IPS DF 4.7 (cell line): ENCODE data around the gene PRKCG.

ENCODE experiments used
- DNase-seq: peaks from one replicate; pipeline ENCODE4 v3.0.0-alpha.2; 2013; ENCODE audit warnings: low spot score; ENCODE audit errors: extremely low read depth

The PRKCG gene

GRCh38 chr19:53898166-53898565, 16.2 kb downstream of the PRKCG start:
- DNase-seq: no peak

DNA sequence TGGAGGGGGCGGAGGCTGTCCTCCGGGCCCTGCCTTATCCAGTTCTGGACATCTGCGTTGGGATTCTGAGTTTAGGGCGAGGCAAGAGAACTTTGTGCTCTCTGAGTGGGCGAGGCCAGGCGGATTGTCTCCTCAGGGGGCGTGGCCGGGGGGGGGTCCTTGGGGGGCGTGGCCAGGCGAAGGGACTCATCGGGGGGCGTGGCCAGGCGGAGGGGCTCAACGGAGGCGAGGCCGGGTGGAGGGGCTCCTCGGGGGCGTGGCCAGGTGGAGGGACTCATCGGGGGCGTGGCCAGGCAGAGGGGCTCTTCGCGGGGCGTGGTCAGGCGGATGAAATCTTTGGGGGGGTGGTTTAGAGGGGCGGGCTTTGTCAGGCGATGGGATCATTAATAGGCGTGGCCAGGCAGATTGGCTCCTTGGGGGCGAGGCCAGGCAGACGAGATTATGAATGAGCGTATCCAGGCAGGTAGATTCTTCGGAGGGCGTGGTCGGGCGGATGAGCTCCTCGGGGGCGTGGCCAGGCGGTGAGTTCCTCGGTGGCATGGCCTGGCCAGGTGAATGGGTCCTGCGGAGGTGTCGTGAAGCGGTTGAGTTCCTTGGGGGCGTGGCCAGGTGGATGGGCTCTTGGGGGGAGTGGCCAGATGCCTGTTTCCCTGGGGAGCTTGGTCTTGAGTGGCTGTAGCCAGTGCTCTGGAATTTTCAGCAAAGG, 16.8 kb downstream of the PRKCG start:
- DNase-seq: no peak

DNA sequence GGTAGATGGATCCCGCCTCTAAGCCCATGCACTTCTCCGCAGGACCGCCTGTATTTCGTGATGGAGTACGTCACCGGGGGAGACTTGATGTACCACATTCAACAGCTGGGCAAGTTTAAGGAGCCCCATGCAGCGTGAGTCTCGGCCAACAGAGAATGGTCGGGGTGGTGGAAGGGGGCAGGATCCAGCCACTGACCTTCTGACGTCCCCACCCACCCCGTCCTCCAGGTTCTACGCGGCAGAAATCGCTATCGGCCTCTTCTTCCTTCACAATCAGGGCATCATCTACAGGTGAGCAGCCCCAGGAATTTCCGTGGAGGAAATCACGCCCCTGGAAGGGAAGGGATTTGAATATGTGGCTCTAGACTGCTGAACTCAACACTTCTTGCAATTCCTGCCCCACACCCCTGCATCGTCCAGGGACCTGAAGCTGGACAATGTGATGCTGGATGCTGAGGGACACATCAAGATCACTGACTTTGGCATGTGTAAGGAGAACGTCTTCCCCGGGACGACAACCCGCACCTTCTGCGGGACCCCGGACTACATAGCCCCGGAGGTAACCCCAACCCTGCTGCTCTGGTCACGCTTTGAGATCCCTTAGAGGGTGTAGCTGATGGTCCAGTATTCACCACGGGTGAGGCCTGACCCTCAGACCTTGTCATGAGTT, 18.3 kb downstream of the PRKCG start:
- no peak for DNase-seq

- DNase-seq: no peak
Measured at GRCh38 chr19:53903055-53903680, 21.2 kb downstream of the PRKCG start.

DNA sequence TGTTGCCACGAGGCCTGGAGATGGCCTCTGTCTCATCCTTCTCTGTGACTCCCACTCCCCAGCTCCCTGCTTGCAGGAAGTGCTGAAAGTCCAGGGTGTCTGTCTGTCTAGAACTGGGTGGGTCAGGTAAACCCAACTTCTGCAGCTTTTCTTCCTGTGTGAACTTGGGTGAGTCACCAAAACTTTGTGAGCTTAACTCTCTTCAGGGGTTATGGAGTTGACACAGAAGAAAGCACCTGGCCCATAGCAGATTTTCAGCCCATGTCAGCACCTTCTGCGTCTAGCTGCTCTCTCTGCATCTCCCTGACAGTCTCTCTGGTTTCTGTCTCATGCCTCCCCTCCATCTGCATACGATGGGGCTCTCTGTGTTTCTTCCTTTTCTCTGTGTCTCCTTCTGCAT, 22.9 kb downstream of the PRKCG start:
- DNase-seq: no peak

DNA sequence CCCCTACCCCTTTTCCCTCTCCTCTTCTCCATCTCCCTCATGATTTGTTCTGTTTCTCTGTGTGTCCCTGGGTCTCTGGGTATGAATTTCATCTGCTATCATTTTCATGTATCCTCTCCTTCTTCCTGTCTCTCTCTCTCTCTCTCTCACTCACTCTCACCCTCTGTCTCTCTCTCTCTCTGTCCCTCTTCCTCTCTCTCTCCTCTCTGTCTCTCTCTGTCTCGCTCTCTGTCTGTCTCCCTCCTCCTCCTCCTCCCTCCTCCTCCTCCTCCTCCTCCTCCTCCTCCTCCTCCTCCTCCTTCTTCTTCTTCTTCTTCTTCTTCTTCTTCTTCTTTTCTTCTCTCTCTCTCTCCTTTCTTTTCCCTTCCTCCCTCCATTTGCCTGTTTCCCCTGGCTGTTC, 23.8 kb downstream of the PRKCG start:
- DNase-seq: no peak

GRCh38 chr19:53906211-53907192, 24.5 kb downstream of the PRKCG start:
- no peak for DNase-seq

GRCh38 chr19:53907193-53907581, 25.2 kb downstream of the PRKCG start:
- DNase-seq: no peak

DNA sequence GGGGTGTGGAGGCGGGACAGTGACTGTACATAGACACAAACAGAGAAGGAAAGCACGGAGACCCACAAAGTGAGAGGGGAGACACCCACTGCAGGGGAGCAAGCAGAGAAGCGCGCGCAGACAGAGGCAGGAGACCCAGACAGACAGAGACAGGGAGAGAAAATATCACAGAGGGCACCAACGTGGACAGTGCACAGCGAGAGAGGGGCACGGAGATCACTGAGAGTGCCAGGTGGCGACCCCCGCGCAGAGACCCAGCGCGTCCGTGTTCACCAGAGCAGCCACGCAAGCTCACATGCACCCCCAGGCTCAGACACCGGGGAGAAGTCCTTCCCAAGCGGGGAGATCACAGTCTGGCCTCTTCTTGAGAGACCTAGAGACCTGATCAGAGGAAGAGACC, 25.7 kb downstream of the PRKCG start:
- DNase-seq: no peak

GRCh38 chr19:53908106-53908934, 26.3 kb downstream of the PRKCG start:
- no peak for DNase-seq

GRCh38 chr19:53908935-53909415, 27.0 kb downstream of the PRKCG start, which contains the start of gene CACNG7:
TSS of gene CACNG7 (plus strand) at chr19:53909278. CDS start at chr19:53912832, 3,554 bp downstream.
- DNase-seq: no peak

DNA sequence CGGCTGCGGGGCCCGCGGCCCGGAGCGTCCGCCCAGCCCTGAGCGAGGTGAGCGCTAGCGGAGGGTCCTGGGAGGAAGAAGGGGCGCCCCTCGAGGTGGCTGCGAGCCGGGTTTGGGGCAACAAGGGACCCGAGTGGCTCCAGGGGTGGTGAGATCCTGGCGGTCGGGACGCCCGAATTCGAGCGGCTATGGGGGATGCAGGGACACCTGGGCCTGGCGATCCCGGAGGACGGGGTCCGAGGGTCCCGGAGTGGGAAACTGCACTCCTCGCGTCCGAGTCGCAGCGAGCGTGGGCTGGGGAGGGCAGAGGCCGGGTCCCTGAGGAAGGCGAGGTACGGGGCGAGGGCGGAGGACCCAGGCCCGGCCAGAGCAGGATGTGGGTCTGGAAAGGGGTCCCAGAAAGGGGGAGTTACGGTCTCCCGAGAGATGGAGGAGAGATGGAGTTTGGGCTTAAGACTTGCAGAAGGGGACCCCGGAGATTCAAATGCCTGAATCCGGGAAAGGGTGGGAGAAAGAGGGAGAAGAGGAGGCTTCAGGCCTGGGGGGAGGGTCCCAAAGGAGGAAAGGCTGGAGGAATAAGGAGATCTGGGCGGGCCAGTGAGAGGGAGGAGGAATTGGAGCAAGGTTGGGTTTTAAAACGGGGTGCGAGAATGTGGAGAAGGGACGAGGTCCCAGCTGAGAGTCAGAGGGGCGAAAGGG, 27.6 kb downstream of the PRKCG start:
- DNase-seq: no peak

GRCh38 chr19:53910170-53910518, 28.1 kb downstream of the PRKCG start:
- DNase-seq: no peak

GRCh38 chr19:53912653-53913052, 30.7 kb downstream of the PRKCG start:
- DNase-seq: no peak

GRCh38 chr19:53915000-53915399, 33.0 kb downstream of the PRKCG start:
- DNase-seq: no peak

DNA sequence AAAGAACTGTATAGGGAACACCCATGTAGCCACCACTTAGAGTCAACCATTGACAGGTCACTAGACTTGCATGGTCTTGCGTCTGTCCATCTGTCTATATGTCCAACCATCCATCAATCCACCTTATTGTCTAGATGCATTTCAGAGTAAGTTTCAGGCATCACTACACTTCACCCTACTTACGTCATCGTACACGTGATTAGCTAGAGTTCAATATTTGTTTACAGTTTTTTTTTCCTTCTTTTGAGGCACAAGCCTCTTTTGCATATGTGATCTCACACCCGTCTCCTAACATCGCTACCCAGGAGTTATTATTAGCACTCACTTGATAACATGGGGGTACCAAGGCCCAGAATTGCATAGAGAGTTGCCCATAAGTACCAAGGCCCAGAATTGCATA, 34.0 kb downstream of the PRKCG start:
- no peak for DNase-seq

DNA sequence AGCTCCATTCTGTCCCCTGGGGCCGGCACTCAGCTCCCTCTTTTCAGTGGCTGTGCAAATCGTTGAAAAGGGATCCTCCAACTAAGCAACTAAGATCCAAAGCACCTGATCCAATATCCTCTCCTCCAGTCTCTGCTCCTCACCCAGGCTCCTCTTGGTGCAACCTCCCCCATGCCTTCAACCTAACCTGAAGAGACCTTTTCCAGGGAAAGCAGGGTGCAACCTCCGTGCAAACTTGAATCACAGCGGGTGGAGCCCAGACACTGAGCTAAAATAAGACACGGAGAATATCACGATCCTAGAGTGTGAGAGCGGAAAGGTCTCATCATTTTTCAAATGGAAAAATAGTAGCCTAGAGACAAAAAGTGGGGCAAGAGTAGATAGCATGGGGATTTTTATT, 35.4 kb downstream of the PRKCG start:
- no peak for DNase-seq

DNA sequence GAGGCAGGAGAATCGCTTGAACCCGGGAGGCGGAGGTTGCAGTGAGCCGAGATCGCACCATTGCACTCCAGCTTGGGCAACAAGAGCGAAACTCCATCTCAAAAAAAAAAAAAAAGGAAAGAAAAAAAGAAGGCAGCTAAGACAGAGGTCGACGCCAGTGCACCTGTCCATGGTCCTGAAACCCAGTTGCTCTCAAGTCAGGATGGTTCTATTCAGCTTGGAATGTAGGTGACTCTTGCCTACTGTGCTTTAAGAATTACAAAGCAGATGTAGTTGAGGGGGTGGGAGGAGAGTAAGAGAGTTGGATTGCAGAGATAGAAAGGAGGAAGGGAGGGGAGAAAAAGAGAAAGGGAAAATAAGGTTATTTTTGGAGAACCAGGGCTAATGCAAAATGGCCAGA, 45.7 kb downstream of the PRKCG start:
- DNase-seq: no peak

DNA sequence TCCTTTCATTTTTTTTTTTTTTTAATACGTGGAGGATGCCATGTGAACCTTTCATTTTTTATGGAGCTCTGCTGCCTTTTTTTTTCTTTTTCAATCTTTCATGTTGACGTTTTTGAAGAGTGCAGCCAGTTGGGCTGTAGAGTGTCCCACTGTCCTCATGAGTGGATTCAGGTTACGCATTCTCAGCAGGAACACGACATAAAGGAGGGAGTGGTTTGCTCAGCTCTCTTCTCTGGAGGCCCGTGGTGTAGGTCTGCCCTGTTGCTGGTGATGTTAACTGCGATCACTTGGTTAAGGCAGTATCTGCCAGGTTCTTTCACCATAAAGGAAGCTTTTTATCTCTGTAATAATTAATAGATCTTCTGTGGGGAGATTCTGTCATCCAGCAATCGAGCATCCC, 54.0 kb downstream of the PRKCG start:
- DNase-seq: no peak
